ENCODE data around the gene ARHGDIA.
A peak's percentile ranks its signal among the peaks of the same experiment; 100 is the strongest.

The ARHGDIA gene

GRCh38 chr17:81866440-81867169, 4.5 kb downstream of the ARHGDIA start:
- TF ChIP-seq CTCF (IDR thresholded peaks at IDR 0.05; ENCODE audit: low read depth, low read length, missing control alignments): no peak
- DNase-seq (ENCODE audit: low read depth): no peak
- no peak overlapping the region for H3K4me3 ChIP-seq (ENCODE audit: low read depth, low read length)

GRCh38 chr17:81865733-81866439, 5.3 kb downstream of the ARHGDIA start:
- no peak for DNase-seq (ENCODE audit: low read depth)
- no peak for TF ChIP-seq CTCF (IDR thresholded peaks at IDR 0.05; ENCODE audit: low read depth, low read length, missing control alignments)
- H3K4me3 ChIP-seq (ENCODE audit: low read depth, low read length): no peak overlapping the region

DNA sequence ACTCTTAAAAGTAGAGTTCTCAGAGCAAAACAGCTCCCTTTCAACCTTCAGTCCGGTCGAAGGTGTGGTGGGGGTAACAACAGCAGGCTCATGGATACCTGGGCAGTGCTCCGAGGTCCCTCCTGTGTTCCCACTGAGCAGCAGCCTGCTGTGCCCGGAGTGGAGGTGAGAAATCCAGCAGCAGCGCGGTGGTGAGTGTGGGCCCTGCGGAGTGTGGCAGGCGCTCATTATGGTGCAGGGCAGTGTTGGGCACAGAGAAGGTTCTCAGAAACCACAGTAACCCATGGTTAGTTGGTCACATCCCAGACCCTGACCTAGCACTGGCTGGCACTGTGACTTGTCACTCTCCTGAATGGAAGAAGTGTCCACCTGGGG, 5.8 kb downstream of the ARHGDIA start:
- no peak for DNase-seq (ENCODE audit: low read depth)
- no peak for TF ChIP-seq CTCF (IDR thresholded peaks at IDR 0.05; ENCODE audit: low read depth, low read length, missing control alignments)
- H3K4me3 ChIP-seq (ENCODE audit: low read depth, low read length): no peak overlapping the region

GRCh38 chr17:81863833-81864768, 7.0 kb downstream of the ARHGDIA start:
- no peak for DNase-seq (ENCODE audit: low read depth)
- H3K4me3 ChIP-seq (ENCODE audit: low read depth, low read length): no peak overlapping the region
- no peak for TF ChIP-seq CTCF (IDR thresholded peaks at IDR 0.05; ENCODE audit: low read depth, low read length, missing control alignments)

DNA sequence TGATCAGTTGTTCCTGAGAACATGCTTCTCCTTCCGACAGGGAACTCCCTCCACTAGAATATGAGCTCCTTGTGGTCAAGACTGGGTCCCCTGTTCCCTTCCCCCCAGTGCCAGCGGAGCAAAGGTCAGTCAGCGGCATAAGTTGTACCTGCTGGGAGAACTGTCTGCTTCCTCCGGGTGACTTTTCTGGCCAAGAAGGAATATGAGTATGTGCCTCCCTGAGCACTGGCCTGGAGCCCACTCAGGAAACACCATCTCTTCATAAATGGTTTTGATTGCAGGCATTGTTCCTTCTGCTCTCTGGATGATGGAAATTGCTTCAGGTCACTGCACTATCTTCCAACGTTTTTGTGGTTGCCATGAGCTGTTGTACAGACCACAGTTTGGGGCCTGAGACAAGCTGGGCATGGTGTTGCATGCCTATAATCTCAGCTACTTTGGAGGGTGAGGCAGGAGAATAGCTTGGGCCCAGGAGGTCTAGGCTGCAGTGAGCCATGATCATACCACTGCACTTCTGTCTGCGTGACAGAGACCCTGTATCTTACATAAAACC, 7.9 kb downstream of the ARHGDIA start:
- no peak overlapping the region; the same call in 1 of the 2 replicates for H3K4me3 ChIP-seq (ENCODE audit: low read depth, low read length)
- DNase-seq (ENCODE audit: low read depth): no peak
- no peak for TF ChIP-seq CTCF (IDR thresholded peaks at IDR 0.05; ENCODE audit: low read depth, low read length, missing control alignments)

DNA sequence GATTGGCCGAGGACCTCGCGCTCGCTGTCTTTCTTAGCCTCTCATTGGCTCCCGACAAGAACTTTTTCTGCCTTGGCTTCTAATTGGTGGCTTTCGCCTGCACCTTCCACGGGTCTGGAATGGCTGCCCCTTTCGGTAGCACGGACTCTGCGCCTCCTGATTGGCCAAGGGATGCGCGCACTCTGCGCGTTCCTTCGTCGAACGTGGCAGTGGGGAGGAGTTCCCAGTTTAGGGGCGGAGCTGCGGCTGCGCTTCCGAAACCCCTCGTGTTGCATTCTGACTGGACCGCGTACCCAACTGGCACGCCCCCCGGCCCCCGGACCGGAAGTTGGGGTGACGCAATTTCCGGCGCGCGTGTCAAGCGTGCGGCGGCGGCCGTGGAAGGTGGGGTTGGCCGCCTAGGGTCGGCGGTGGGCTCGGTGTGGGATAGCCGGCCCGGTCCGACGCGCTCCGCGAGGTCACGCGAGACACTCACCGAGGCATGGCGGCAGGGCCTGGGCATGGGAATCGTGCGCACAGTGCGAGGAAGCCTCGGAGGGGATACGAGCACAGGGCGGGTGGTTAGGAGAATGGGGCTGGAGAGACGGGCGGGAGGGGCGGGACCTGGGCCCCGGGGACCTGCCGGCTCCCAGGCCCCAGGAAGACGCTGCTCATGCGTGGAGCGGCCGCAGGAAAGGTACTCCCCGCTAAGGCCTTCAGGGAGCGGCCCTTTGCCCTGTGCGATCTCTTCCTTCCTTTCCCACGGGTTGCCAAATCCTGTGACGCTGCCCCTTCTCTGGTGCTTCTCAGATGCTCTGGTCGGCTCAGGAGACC, 10.2 kb downstream of the ARHGDIA start:
- no peak for TF ChIP-seq CTCF (IDR thresholded peaks at IDR 0.05; ENCODE audit: low read depth, low read length, missing control alignments)
- peak; percentile 100 for DNase-seq (ENCODE audit: low read depth)
- H3K4me3 ChIP-seq (ENCODE audit: low read depth, low read length): peak overlapping the region; percentile 87
